HEK293 (cell line): ENCODE results near the gene USP31.
A peak's percentile ranks its signal among the peaks of the same experiment; 100 is the strongest.

Experiments
- BCL11A ChIP-seq: fragments of 450-650 bp; formaldehyde crosslinking; IDR thresholded peaks from 2 replicates; pipeline ENCODE4 v1.5.1; 2016; ENCODE audit warnings: low read depth, missing biosample characterization, missing genetic modification characterization
- HOXD13 ChIP-seq: sonication (generic); formaldehyde crosslinking; IDR thresholded peaks from 2 replicates; pipeline ENCODE4 v1.8.0; 2022; ENCODE audit warnings: missing genetic modification reagents, borderline replicate concordance
- PRDM1 ChIP-seq: fragments of 450-650 bp; formaldehyde crosslinking; IDR thresholded peaks from 2 replicates; pipeline ENCODE4; 2016; ENCODE audit warnings: missing biosample characterization, missing genetic modification characterization
- SP2 ChIP-seq: fragments of 450-650 bp; formaldehyde crosslinking; IDR thresholded peaks from 2 replicates; pipeline ENCODE4 v1.5.1; 2016; ENCODE audit warnings: missing biosample characterization, missing genetic modification characterization
- WT1 ChIP-seq: fragments of 450-650 bp; formaldehyde crosslinking; IDR thresholded peaks from 2 replicates; pipeline ENCODE4 v1.5.1; 2016; ENCODE audit warnings: missing biosample characterization, missing genetic modification characterization
- YY2 ChIP-seq: fragments of 450-650 bp; formaldehyde crosslinking; IDR thresholded peaks from 2 replicates; pipeline ENCODE4 v1.5.1; 2016; ENCODE audit warnings: missing biosample characterization, missing genetic modification characterization
- ZBTB48 ChIP-seq: fragments of 450-650 bp; formaldehyde crosslinking; IDR thresholded peaks from 2 replicates; pipeline ENCODE4 v1.5.1; 2016; ENCODE audit warnings: missing biosample characterization, missing genetic modification characterization
- ZFP37 ChIP-seq: fragments of 450-650 bp; formaldehyde crosslinking; IDR thresholded peaks from 2 replicates; pipeline ENCODE4 v1.5.1; 2016; ENCODE audit warnings: missing biosample characterization, missing genetic modification characterization
- ZFP41 ChIP-seq: fragments of 450-650 bp; formaldehyde crosslinking; IDR thresholded peaks from 2 replicates; pipeline ENCODE4 v1.5.1; 2016; ENCODE audit warnings: missing biosample characterization, missing genetic modification characterization, borderline replicate concordance
- ZNF114 ChIP-seq: fragments of 450-650 bp; formaldehyde crosslinking; IDR thresholded peaks from 2 replicates; pipeline ENCODE4 v1.5.0; 2017; ENCODE audit warnings: missing biosample characterization, missing genetic modification characterization
- ZNF132 ChIP-seq: fragments of 450-650 bp; formaldehyde crosslinking; IDR thresholded peaks from 2 replicates; pipeline ENCODE4 v1.5.1; 2017; ENCODE audit warnings: missing biosample characterization, missing genetic modification characterization, borderline replicate concordance
- ZNF266 ChIP-seq: fragments of 450-650 bp; formaldehyde crosslinking; IDR thresholded peaks from 2 replicates; pipeline ENCODE4 v1.5.1; 2016; ENCODE audit warnings: missing biosample characterization, missing genetic modification characterization, low read depth
- ZNF302 ChIP-seq: fragments of 450-650 bp; formaldehyde crosslinking; IDR thresholded peaks from 2 replicates; pipeline ENCODE4 v1.5.1; 2016; ENCODE audit warnings: missing biosample characterization, missing genetic modification characterization, low read depth
- ZNF394 ChIP-seq: fragments of 450-650 bp; formaldehyde crosslinking; IDR thresholded peaks from 2 replicates; pipeline ENCODE4 v1.5.1; 2016; ENCODE audit warnings: missing biosample characterization, missing genetic modification characterization, mild to moderate bottlenecking, moderate library complexity, borderline replicate concordance
- ZNF510 ChIP-seq: fragments of 450-650 bp; formaldehyde crosslinking; IDR thresholded peaks from 2 replicates; pipeline ENCODE4 v1.5.1; 2018; ENCODE audit warnings: mild to moderate bottlenecking, missing genetic modification characterization, missing biosample characterization; ENCODE audit not compliant: insufficient replicate concordance
- ZNF600 ChIP-seq: fragments of 450-650 bp; formaldehyde crosslinking; IDR thresholded peaks from 2 replicates; pipeline ENCODE4 v1.5.1; 2016; ENCODE audit warnings: missing biosample characterization, missing genetic modification characterization
- ZNF621 ChIP-seq: fragments of 450-650 bp; formaldehyde crosslinking; IDR thresholded peaks from 2 replicates; pipeline ENCODE4 v1.5.1; 2017; ENCODE audit warnings: missing biosample characterization, missing genetic modification characterization
- ZNF707 ChIP-seq: fragments of 450-650 bp; formaldehyde crosslinking; IDR thresholded peaks from 2 replicates; pipeline ENCODE4 v1.5.1; 2016; ENCODE audit warnings: missing biosample characterization, missing genetic modification characterization
- ZSCAN30 ChIP-seq: fragments of 450-650 bp; IDR thresholded peaks from 2 replicates; pipeline ENCODE4 v1.5.1; 2018; ENCODE audit warnings: missing biosample characterization, mild to moderate bottlenecking, missing genetic modification characterization, moderate library complexity
- TF ChIP-seq, protein P1 (sequence below): fragments of 450-650 bp; formaldehyde crosslinking; IDR thresholded peaks from 2 replicates; pipeline ENCODE4 v1.5.1; 2016; ENCODE audit warnings: missing biosample characterization, missing genetic modification characterization
- TF ChIP-seq, protein P2 (sequence below): fragments of 450-650 bp; formaldehyde crosslinking; IDR thresholded peaks from 2 replicates; pipeline ENCODE4 v1.5.1; 2016; ENCODE audit warnings: missing biosample characterization, missing genetic modification characterization
- TF ChIP-seq, protein P3 (sequence below): fragments of 450-650 bp; formaldehyde crosslinking; IDR thresholded peaks from 2 replicates; pipeline ENCODE4 v1.5.1; 2017; ENCODE audit warnings: missing biosample characterization, missing genetic modification characterization
- TF ChIP-seq, protein P4 (sequence below): fragments of 450-650 bp; formaldehyde crosslinking; IDR thresholded peaks from 2 replicates; pipeline ENCODE4 v1.5.1; 2016; ENCODE audit warnings: missing biosample characterization, missing genetic modification characterization
- TF ChIP-seq, protein P5 (sequence below): fragments of 450-650 bp; formaldehyde crosslinking; IDR thresholded peaks from 2 replicates; pipeline ENCODE4 v1.5.1; 2016; ENCODE audit warnings: missing biosample characterization, missing genetic modification characterization
- TF ChIP-seq, protein P6 (sequence below): fragments of 450-650 bp; formaldehyde crosslinking; IDR thresholded peaks from 2 replicates; pipeline ENCODE4 v1.5.1; 2016; ENCODE audit warnings: missing biosample characterization, missing genetic modification characterization, low read depth

USP31 gene

DNA sequence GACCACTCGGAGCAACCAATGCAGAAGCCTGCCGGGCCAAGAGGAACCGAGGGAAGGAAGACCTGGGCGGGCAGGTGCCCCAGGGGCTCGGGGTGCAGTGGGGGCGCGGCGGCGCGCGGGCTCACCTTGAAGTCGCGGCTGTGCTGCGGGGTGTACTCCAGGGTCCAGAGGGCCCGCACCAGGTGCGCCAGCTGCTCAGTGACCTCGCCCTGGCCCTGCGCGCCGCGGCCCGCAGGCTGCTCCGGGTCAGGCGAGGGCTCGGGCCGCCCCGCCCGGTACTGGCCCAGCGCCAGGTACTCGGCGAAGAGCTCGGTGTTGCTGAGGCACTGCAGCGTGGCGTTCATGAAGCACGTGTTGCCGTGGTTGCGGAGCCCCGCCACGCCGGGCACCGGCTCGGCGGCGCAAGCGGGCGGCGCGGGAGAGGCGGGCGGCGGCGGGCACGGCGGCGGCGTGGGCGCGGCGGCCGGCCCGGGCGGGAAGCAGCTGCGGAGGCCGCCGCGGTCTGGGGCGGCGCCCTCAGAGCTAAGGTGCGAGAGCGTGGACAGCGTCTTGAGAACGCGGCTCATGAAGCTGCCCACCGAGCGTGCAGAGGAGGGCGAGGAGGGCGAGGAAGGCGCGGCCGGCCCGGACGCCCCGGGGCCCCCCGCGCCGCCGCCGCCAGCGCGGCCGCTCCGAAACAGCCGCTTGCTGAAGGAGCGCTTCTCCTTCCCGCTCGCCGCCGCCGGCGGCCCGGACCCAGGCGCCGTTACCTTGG lies 562 bp downstream of the USP31 start (continued):
- TF ChIP-seq, protein P1, sequence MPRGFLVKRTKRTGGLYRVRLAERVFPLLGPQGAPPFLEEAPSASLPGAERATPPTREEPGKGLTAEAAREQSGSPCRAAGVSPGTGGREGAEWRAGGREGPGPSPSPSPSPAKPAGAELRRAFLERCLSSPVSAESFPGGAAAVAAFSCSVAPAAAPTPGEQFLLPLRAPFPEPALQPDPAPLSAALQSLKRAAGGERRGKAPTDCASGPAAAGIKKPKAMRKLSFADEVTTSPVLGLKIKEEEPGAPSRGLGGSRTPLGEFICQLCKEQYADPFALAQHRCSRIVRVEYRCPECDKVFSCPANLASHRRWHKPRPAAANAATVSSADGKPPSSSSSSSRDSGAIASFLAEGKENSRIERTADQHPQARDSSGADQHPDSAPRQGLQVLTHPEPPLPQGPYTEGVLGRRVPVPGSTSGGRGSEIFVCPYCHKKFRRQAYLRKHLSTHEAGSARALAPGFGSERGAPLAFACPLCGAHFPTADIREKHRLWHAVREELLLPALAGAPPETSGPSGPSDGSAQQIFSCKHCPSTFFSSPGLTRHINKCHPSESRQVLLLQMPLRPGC (tag by site-specific recombination) = no peak
- TF ChIP-seq ZNF114 (tag by site-specific recombination) = no peak
- no peak for TF ChIP-seq HOXD13 (CRISPR knock-in tag)
- TF ChIP-seq ZNF510 (tag by site-specific recombination) = no peak
- TF ChIP-seq ZNF600 (tag by site-specific recombination) = no peak
- TF ChIP-seq, protein P2, sequence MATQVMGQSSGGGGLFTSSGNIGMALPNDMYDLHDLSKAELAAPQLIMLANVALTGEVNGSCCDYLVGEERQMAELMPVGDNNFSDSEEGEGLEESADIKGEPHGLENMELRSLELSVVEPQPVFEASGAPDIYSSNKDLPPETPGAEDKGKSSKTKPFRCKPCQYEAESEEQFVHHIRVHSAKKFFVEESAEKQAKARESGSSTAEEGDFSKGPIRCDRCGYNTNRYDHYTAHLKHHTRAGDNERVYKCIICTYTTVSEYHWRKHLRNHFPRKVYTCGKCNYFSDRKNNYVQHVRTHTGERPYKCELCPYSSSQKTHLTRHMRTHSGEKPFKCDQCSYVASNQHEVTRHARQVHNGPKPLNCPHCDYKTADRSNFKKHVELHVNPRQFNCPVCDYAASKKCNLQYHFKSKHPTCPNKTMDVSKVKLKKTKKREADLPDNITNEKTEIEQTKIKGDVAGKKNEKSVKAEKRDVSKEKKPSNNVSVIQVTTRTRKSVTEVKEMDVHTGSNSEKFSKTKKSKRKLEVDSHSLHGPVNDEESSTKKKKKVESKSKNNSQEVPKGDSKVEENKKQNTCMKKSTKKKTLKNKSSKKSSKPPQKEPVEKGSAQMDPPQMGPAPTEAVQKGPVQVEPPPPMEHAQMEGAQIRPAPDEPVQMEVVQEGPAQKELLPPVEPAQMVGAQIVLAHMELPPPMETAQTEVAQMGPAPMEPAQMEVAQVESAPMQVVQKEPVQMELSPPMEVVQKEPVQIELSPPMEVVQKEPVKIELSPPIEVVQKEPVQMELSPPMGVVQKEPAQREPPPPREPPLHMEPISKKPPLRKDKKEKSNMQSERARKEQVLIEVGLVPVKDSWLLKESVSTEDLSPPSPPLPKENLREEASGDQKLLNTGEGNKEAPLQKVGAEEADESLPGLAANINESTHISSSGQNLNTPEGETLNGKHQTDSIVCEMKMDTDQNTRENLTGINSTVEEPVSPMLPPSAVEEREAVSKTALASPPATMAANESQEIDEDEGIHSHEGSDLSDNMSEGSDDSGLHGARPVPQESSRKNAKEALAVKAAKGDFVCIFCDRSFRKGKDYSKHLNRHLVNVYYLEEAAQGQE (tag by site-specific recombination) = no peak
- no peak for TF ChIP-seq ZNF302 (tag by site-specific recombination)
- no peak for TF ChIP-seq ZFP37
- TF ChIP-seq, protein P3, sequence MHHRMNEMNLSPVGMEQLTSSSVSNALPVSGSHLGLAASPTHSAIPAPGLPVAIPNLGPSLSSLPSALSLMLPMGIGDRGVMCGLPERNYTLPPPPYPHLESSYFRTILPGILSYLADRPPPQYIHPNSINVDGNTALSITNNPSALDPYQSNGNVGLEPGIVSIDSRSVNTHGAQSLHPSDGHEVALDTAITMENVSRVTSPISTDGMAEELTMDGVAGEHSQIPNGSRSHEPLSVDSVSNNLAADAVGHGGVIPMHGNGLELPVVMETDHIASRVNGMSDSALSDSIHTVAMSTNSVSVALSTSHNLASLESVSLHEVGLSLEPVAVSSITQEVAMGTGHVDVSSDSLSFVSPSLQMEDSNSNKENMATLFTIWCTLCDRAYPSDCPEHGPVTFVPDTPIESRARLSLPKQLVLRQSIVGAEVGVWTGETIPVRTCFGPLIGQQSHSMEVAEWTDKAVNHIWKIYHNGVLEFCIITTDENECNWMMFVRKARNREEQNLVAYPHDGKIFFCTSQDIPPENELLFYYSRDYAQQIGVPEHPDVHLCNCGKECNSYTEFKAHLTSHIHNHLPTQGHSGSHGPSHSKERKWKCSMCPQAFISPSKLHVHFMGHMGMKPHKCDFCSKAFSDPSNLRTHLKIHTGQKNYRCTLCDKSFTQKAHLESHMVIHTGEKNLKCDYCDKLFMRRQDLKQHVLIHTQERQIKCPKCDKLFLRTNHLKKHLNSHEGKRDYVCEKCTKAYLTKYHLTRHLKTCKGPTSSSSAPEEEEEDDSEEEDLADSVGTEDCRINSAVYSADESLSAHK (tag by site-specific recombination) = no peak
- TF ChIP-seq, protein P4, sequence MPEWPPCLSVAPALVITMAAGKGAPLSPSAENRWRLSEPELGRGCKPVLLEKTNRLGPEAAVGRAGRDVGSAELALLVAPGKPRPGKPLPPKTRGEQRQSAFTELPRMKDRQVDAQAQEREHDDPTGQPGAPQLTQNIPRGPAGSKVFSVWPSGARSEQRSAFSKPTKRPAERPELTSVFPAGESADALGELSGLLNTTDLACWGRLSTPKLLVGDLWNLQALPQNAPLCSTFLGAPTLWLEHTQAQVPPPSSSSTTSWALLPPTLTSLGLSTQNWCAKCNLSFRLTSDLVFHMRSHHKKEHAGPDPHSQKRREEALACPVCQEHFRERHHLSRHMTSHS = no peak
- no peak for TF ChIP-seq ZNF132
- no peak for TF ChIP-seq YY2 (tag by site-specific recombination)
- TF ChIP-seq ZNF707 (tag by site-specific recombination) = no peak
- peak; percentile 32; the same call in 1 of the 2 replicates for TF ChIP-seq ZSCAN30 (tag by site-specific recombination)
- TF ChIP-seq ZFP41 (tag by site-specific recombination) = no peak
- no peak for TF ChIP-seq WT1 (tag by site-specific recombination)
- no peak for TF ChIP-seq ZNF266 (tag by site-specific recombination)
- no peak for TF ChIP-seq BCL11A (tag by site-specific recombination)
- TF ChIP-seq, protein P5, sequence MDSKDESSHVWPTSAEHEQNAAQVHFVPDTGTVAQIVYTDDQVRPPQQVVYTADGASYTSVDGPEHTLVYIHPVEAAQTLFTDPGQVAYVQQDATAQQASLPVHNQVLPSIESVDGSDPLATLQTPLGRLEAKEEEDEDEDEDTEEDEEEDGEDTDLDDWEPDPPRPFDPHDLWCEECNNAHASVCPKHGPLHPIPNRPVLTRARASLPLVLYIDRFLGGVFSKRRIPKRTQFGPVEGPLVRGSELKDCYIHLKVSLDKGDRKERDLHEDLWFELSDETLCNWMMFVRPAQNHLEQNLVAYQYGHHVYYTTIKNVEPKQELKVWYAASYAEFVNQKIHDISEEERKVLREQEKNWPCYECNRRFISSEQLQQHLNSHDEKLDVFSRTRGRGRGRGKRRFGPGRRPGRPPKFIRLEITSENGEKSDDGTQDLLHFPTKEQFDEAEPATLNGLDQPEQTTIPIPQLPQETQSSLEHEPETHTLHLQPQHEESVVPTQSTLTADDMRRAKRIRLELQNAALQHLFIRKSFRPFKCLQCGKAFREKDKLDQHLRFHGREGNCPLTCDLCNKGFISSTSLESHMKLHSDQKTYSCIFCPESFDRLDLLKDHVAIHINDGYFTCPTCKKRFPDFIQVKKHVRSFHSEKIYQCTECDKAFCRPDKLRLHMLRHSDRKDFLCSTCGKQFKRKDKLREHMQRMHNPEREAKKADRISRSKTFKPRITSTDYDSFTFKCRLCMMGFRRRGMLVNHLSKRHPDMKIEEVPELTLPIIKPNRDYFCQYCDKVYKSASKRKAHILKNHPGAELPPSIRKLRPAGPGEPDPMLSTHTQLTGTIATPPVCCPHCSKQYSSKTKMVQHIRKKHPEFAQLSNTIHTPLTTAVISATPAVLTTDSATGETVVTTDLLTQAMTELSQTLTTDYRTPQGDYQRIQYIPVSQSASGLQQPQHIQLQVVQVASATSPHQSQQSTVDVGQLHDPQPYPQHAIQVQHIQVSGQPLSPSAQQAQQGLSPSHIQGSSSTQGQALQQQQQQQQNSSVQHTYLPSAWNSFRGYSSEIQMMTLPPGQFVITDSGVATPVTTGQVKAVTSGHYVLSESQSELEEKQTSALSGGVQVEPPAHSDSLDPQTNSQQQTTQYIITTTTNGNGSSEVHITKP (tag by site-specific recombination) = no peak
- TF ChIP-seq SP2 = no peak
- TF ChIP-seq PRDM1 (tag by site-specific recombination) = no peak
- TF ChIP-seq ZBTB48 (tag by site-specific recombination) = no peak
- TF ChIP-seq, protein P6, sequence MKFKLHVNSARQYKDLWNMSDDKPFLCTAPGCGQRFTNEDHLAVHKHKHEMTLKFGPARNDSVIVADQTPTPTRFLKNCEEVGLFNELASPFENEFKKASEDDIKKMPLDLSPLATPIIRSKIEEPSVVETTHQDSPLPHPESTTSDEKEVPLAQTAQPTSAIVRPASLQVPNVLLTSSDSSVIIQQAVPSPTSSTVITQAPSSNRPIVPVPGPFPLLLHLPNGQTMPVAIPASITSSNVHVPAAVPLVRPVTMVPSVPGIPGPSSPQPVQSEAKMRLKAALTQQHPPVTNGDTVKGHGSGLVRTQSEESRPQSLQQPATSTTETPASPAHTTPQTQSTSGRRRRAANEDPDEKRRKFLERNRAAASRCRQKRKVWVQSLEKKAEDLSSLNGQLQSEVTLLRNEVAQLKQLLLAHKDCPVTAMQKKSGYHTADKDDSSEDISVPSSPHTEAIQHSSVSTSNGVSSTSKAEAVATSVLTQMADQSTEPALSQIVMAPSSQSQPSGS (tag by site-specific recombination) = no peak
- no peak for TF ChIP-seq ZNF394
- TF ChIP-seq ZNF621 (tag by site-specific recombination) = no peak
